GM19468 (cell line): ENCODE measurements around the gene SLC16A2.

Source experiments
- ATAC-seq: cut with Tn5 transposase; IDR thresholded peaks from one replicate; pipeline ENCODE4 v1.9.1; 2021; ENCODE audit warnings: mild to moderate bottlenecking, moderate library complexity, moderate number of reproducible peaks; ENCODE audit not compliant: unreplicated experiment; ENCODE audit errors: extremely low read depth

Gene SLC16A2

DNA sequence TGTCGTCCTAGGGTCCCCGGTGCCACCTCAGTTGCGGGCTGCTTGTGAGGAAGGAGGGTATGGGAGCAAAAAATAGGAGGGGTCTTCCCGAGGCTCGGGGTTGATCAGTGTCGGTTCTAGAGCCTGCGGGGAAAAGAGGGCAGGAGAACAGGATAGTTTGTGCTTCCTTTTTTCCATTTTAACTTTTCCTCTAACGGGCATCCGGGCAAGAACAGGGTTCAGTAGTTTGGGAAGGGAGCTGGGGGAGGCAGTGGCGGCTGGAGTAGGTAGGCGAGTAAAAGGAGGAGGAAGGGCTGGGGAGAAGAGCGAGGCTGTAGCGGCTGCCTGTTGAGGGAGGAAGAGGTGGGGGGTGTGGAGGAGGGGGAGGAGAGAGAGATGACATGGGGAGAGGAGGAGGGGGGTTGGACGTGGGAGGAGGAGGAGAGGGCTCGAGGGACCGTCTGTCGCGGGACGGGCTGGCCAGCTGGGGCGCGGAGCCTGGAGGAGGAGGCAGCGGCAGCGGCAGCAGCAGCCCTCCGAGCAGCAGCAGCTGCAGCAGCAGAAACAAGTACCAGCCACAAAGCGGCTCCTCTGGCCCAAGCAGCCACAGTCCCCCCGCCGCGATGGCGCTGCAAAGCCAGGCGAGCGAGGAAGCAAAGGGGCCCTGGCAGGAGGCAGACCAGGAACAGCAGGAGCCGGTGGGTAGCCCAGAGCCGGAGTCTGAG, at the start of gene SLC16A2:
SLC16A2 (plus strand) TSS at position 458 of the 704 bp plus-strand sequence; CDS start at position 603, 145 bp downstream.
- no peak for ATAC-seq

DNA sequence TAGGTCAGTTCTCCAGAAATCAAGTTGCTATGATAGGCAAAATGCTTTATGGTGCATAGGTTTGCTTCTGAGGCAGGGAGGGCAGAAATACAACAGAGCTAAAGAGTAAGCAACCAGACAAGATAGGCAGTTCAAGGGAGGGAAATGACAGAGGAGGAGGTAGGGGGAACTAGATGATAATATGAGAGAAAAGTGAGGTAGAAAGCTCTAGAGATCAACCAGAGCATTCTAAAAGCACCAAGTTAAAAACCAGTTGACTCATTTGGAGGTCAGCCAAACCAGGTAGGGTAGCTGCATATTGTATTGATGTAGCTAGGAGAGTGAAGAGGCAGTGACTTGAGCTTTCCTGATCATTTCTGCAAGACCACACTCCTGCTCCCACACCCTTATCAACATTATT, 49.0 kb upstream of the SLC16A2 start:
- no peak for ATAC-seq

DNA sequence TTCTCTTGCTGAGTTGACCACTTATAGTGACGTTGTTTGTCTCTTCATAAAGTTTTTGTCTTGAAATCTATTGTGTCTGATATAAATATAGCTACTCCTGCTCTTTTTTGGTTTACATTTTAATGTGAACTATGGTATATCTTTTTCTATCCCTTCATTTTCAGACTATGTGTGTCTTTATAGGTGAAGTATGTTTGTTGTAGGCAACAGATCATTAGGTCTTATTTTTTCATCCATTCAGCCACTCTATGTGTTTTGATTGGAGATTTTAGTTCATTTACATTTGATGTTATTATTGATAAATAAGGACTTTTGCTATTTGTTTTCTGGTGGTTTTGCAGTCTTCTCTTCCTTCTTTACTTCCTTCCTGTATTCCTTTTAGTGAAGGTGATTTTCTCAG, 44.0 kb upstream of the SLC16A2 start:
- ATAC-seq: no peak

DNA sequence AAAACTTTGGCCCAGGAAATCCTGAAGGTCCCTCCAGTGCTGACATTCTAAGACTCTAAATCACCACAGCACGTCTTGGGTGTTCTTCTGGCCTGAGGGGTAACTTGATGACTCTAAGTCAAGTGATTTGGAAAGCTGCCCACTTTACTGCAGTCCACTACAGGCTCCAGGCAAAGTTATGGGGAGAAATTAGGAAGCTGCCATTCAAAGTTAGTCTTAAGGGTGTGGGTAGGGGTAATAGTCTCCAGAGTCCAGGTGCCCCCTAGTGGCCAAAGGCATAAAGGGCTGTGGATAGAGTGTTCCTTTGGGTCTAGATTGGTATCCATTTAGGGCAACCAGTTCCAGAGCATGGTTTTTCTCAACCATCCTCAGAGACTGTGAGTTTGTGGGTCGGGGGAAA, 38.7 kb upstream of the SLC16A2 start:
- ATAC-seq: peak; percentile 67

DNA sequence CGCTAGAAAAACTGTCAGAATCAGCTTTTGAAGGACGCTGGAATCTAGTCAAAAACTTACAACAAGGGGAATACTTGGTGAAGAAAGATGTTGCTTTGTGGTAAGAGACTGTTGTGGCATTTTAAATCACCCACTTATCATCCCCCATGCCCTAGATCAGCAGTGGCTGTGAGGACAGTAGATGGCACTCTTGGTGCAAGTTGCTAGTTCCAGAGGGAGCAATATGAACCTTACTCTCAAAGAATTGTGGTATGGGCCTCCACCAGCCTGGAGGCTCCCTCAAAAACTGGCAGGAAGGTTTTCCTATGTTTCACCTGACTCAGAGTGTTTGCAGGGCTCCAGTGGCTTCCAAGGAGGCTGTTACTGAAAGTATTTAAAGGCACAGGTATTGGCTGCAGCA, 37.7 kb upstream of the SLC16A2 start:
- no peak for ATAC-seq

DNA sequence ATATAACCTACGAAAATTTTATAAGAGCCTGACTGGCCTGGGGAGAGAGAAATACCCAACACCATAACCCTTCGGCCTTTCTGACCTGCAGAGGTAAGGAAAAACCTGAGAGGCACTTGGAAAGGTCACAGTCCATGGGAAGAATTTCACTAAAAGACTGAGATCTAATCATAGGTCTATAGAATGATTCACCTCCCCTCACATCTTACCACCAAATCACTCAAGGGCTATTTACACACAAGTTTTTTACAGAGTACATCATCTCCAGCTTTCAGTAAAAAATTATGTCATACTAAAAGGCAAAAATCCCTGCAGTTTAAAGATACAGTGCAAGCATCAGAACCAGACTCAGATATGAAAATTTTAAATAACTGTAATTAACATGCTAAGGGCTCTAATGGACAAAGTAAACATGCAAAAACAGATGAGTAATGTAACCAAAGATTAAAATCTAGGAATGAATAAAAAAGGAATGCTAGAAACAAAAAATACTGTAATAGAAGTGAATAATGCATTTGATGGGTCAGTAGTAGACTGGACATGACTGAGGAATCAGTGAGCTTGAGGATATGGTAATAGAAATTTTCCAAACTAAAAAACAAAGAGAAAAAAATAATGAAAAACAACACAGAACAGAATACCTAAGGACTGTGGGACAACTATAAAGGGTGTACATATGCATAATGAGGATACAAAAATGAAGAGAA, 32.1 kb upstream of the SLC16A2 start:
- ATAC-seq: no peak

DNA sequence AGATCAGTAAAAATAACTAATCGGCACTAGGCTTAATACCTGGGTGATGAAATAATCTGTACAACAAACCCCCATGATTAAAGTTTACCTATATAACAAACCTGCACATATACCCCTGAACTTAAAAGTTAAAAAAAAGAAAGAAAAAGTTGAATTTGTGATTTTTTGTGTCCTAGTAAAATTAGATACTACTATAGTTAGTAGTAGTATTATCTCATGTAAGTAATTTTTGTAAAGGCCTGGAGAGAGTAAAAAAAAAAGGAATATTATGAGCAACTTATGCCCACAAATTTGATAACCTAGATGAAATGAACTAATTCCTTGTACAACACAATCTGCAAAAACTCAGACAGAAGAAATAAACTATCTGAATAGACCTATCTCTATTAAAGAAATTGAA, 25.7 kb upstream of the SLC16A2 start:
- no peak for ATAC-seq

DNA sequence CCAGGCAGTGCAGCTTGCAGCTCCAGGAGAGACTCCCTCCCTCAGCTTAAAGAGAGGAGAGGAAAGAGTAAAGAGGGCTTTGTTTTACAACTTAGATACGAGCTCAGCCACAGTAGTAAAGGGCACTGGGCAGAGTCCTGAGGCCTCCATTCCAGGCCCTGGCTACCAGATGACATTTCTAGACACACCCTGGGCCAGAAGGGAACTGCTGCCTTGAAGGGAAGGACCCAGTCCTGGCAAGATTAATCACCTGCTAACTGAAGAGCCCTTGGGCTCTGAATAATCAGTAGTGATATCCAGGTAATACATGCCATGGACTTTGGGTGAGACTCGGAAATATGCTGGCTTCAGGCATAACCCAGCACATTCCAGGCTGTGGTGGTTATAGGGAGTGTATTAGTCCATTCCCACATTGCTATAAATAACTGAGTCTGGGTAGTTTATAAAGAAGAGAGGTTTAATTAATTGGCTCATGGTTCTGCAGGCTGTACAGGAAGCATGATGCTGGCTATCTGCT, 15.3 kb upstream of the SLC16A2 start:
- no peak for ATAC-seq

DNA sequence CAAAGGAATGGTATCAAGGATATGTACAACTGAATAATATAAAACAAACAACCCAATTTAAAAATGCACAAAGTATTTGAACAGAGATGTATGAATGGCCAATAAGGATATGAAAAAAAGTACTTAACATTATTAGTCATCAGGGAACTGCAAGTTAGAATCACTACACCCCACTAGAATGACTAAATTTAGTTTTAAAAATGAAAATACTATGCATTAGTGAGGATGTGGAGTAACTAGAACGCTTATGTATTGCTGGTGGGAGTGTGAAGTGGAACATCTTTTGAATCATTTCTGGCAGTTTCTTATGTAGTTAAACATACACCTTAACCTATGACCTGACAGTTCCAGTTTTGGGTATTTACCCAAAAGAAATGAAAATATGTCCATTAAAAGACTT, 13.0 kb upstream of the SLC16A2 start:
- no peak for ATAC-seq

DNA sequence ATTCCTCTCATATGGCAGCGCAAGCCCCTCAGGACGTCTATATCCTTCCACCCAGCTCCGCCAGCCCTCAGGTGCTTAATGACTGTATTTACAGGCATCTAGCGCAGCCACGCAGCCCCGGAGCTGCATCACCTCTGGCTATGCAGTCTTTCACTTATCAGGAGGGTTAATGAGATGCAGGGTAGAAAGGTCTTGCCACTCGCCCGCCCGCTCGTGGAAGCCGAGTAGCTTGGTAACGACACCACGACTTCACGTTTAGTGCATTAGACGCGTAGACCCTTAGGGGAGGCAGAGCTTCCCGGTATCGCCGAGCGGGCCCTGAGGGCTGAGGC, 1.5 kb upstream of the SLC16A2 start:
- no peak for ATAC-seq

DNA sequence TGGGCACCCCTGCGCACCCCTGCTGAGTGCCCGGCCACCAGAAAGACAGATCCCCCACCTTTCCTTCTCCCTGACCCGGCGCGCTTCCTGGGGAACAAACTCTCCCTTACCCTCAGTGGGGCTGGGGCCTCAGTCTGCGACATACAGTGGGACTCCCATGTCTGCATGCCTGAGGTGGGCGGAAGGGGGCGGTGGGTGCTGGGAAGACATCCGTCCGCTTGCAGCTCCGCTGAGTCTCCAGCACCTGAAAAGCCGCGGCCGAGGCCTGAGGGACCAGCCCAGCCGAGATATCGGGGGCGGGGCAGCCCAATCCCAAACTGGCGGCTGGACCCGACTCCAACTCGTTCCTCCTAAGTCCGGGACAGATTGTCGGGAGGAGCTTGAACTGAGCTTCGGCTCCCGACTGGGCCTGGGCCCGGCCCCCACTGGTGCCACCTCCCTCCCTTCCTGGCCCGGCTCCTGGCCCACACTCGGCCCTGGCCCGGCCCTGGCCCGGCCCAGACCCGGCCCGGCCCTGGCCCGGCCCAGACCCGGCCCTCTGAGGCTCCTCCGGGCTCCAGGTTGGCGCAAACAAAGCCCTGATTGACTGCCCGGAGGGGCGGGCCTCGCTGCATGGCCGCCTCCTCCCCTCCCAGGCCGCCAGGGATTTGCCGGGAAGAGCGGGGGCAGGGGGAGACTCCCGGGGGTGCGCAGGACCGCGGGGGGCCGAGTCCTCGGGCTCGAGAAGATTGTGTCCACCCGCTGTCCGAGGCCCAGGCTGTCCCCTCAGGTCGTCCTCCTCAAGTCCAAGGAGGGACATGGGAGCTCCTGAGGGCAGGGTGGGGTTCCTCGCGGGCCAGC, 877 bp upstream of the SLC16A2 start:
- ATAC-seq: no peak

DNA sequence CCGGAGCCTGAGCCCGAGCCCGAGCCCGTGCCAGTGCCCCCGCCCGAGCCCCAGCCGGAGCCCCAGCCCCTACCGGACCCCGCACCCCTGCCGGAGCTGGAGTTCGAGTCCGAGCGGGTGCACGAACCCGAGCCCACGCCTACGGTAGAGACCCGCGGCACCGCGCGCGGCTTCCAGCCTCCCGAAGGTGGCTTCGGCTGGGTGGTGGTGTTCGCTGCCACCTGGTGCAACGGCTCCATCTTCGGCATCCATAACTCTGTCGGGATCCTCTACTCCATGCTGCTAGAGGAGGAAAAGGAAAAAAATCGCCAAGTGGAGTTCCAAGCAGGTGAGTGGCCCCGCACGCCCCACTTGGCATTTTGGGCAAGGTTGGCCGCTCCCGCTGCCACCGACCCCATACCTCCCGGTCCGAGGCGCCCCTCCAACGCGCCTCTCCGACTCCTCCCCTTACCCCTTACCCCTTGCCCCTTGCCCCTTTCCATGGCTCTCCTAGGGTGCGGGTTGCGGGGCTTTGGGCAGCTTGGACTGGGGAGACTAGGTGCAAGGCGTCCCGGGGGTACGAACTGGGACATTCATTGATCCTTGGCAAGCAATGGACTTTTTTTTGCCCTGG, 553 bp downstream of the SLC16A2 start:
- ATAC-seq: no peak

DNA sequence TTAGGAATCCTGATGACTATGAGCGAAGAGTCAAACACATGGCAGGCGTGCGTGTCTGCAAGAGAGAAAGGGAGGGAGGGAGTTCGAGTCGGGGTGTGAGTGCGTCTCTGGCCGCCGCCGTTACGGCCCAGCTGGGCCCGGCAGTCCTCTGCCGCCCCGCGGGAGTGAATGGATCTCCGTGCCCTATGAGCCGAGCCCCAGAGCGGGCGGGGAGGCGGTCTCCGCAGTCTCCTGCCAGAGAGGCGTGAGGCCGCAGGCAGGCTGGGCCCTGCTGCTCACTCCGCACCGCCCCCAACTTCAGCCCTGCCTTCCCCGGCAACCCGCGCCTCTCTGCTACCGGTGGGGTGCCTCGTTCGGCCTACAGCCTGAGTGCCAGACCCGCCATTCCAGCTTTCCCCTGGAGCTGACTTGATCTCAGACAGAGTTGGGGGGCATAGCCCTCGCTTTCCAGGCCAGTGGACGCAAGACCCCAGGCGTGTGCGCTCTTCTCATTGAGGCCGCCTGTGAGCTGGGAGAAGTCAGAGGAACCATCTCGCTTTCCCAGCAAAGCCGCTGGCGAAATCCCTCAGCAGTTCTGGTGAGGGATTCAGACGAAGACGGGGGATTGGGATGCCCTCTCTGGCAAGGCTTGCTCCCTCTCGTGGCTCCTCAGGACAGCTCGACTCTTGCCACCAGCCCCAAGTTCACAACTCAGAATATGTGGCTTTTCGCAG, 1.4 kb downstream of the SLC16A2 start:
- no peak for ATAC-seq

DNA sequence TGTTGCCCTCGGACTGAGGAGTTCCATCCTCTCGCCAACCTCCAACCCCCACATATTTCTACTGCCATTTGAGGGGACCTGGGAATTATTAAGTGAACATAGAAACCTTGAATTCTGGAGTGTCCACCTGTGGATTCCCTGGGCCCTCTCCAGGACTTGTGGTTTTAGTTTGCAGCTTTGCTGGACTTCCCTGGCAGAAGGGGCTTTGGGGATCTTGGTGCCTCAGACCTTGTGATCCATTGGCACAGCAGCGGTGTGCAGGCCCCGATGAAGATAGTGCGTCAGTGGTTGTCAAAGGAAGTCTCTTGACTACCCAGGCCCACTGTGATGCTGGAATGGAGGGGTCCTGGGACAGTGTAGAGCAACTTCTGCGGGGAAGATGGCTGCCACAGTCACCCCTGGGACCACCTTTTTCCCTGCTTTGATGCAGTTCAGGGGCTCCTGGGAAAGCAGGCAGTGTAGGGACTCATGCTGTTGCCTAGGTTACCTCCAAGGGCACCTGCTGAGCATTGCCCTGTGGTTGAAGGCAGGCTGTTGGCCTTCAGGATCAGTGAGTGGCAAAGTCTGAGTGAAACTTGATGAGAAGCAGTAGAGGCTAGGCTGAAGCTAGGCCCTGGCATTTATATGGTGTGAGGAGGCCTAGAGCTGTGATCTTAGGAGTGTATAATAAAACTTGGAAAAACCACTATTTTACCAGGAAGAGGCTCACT, 2.2 kb downstream of the SLC16A2 start:
- ATAC-seq: no peak

DNA sequence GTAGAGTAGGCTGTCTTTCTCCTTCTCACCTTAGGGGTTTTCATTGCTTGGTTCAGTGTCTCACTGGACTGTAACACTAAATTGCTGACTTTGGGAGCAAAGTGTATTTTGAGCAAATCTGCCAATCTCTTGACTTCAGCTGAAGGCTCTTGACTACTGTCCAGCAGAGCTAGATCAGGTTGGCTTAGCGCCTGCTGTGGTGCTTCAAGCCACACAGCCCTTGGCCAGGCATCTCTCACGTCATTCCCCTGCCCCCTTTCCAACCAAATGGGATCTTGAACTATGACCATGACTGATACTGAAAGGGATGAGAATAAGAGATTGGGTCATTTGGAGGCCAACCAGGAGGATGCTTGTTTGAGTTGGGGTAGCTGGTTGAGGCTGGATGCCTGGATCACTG, 4.8 kb downstream of the SLC16A2 start:
- no peak for ATAC-seq

DNA sequence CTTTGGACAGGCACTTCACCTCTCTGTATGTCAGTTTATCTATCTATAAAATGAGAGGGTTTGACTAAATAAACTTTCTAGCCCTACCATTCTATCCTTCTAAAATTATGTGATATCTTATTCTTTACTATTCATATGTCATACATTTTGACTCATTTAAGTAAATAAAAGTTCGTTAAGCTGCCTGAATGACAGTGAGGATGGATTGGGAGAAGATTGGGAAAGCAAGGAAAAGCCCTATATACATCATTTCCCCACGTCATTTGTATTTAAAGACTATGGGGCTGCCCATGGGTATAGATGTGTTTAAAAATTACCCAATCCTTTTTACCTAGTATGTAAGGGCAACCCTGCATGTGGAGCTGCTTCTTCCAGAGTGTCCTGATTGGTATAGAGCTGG, 5.3 kb downstream of the SLC16A2 start:
- no peak for ATAC-seq

DNA sequence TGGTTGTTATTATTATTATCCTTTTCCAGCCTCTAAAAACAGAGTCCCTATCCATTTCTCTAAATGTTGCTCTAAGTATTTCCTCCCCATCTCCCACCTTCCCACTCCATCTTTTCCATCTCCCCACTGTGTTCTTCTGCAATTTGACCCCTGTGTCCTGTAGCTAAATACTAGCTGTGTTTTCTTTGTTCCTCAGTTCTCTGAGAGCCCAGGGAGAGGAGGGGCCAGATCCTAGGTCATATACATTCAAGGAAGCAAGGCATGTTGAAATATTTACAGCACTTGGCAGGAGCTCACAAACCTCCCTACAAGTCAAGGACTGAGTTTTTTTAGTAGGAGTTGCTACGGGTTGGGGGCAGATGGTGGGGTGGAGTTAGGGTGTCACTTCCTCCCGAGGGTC, 10.5 kb downstream of the SLC16A2 start:
- ATAC-seq: no peak

DNA sequence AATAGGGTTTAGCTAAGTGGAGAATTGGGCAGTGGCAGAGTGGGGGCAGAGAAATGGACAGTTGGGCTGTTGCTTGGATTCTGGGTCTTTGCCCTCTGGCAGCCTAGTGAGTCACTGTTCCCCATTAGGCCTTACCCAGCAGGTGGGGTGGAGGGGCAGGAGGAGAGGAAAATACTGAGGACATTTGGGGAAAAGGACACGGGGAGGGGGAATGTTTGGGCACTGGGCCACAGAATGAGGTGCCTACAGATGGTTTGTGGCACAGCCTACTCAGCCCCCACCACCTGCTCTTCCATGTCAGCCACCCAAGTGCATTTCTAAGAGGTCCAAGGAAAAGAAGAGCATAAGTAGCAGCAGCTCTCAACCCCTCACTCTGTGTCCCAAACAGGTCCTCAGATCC, 13.0 kb downstream of the SLC16A2 start:
- no peak for ATAC-seq

DNA sequence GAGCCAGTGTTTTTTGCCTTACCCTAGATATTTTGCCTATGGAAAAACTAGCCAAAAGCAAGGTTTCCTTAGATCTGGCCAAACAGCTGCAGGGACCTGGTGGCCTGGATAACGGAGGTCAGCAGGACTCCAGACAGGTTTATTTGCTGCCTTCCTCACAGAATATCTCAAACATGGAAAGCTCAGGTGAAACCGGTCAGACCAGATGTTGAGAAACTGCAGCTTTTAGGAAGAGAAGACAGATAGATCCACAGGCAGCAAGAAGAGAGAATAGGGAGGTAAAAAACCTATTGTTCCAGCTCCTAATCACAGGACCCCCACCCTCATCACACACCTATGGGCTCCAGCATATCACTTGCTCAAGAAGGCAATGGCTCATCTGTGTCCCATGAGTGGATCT, 16.2 kb downstream of the SLC16A2 start:
- ATAC-seq: no peak
